ENCODE data around the gene ZBTB8B.
"Not testable (repeated sequence)": the region's sequence is repeated elsewhere in the genome, so short reads cannot be mapped to it uniquely, and the experiment has no call there.

The ZBTB8B gene

DNA sequence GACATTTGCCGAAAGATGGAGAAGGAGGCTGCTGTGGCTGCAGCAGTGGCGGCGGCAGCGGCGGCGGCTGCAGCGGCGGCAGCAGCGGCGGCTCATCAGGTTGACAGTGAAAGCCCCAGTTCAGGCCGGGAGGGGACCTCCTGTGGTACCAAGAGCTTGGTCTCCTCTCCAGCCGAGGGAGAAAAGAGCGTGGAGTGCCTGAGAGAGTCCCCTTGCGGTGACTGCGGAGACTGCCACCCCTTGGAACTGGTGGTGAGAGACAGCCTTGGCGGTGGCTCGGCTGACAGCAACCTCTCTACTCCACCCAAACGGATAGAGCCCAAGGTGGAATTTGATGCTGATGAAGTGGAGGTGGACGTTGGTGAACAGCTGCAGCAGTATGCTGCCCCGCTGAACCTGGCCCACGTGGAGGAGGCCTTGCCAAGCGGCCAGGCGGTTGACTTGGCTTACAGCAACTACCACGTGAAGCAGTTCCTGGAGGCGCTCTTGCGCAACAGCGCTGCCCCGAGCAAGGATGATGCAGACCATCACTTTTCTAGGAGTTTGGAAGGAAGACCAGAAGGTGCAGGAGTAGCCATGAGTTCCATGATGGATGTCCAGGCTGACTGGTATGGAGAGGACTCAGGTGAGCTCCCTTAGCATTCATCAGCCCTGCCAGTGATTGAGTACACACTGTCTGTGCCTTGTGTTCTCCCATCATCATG lies 6.3 kb downstream of the ZBTB8B start:
- no peak for DNase-seq

DNA sequence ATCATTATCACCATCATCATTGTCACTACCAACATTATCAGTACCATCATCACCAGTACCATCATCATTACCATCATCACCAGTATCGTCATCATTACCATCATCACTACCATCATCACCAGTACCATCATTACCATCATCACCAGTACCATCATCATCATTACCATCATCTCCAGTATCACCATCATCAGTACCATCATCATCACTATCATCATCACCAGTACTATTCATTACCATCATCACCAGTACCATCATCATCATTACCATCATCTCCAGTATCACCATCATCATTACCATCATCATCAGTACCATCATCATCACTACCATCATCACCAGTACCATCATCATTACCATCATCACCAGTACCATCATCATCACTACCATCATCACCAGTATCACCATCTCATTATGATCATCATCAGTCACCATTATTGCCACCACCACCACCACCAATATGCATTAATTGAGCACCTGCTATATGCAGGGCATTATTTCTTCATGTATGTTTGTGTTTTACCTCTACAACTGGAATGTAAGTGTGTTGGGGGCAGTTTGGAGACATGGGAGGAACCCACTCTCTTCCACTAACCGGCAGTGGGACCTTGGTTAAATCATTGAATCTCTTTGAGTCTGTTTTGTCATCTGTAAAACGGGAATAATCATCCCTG lies 7.0 kb downstream of the ZBTB8B start:
- no peak for DNase-seq

DNA sequence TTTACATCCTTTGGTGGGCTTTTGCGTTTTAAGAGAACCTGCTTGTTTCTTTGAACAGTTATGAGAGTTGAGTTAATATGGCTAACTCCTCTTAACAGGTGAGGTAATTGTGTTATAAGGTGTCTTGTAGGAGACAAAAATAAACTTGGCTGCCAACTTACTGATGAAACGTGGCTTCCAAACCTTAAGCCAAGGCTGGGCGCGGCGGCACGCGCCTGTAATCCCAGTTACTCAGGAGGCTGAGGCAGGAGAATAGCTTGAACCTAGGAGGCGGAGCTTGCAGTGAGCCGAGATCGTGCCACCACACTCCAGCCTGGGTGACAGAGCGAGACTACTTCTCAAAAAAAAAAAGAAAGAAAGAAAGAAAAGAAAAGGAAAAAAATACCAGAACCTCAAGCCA lies 8.1 kb downstream of the ZBTB8B start:
- not testable (repeated sequence) for DNase-seq

DNA sequence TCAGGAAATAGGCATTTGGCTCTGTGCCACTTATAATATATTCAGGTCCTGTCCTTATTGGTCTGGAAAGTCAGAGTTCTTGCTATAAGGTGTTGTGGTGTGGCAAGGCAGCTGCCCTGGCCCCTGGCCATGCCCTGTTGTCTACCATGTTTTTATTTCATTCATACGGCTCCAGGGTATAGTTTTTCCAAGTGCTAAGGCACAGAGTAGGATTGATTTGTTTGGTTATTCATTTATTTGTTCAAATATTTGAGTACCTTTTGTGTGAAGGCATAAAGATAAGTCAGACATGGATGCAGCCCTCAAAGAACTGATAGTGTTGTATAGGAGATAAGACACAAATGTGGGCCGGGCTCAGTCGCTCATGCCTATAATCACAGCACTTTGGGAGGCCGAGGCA lies 10.1 kb downstream of the ZBTB8B start:
- DNase-seq: no peak

DNA sequence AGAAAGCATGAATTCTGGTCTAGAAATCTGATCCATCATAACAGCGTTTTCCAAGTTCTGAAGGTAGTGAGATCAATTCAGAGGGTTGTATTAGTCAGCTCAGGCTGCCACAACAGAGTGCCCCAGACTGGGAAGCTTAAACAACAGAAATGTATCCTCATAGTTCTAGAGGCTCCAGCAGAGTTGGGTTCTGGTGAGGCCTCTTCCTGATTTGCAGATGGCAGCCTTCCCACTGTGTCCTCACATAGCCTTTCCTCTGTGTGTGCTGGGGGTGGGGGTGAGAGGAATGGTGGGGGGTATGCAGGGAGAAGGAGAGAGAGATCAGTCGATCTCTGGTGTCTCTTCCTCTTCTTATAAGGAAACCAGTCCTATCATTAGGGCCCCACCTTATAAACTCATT lies 15.1 kb downstream of the ZBTB8B start:
- DNase-seq: no peak

DNA sequence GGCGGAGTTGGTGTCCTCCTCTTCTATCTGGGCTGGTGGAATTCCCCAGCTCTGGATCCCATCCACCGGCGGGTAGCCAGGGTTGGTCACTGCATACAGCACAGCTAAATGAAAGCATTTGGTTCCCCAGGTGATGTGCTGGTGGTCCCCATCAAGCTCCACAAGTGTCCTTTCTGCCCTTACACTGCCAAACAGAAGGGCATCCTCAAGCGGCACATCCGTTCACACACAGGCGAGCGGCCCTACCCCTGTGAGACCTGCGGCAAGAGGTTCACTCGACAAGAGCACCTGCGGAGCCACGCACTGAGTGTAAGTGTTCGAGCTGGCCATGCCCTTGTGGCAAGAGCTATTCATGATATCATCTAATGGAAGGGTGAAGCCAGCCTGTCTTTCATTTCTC lies 15.9 kb downstream of the ZBTB8B start:
- no peak for DNase-seq

DNA sequence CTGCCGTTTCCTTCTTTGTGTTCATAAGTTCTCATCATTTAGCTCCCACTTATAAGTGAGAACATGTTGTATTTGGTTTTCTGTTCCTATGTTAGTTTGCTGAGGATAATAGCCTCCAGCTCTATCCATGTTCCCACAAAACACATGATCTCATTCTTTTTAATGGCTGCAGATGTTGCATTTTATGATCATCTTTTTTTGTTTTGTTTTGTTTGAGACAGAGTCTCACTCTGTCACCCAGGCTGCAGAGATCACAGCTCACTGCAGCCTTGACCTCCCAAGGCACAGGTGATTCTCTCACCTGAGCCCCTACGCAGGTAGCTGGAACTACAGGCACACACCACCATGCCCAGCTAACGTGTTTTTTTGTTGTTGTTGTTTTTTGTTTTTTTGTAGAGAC lies 16.9 kb downstream of the ZBTB8B start:
- DNase-seq: not testable (repeated sequence)

DNA sequence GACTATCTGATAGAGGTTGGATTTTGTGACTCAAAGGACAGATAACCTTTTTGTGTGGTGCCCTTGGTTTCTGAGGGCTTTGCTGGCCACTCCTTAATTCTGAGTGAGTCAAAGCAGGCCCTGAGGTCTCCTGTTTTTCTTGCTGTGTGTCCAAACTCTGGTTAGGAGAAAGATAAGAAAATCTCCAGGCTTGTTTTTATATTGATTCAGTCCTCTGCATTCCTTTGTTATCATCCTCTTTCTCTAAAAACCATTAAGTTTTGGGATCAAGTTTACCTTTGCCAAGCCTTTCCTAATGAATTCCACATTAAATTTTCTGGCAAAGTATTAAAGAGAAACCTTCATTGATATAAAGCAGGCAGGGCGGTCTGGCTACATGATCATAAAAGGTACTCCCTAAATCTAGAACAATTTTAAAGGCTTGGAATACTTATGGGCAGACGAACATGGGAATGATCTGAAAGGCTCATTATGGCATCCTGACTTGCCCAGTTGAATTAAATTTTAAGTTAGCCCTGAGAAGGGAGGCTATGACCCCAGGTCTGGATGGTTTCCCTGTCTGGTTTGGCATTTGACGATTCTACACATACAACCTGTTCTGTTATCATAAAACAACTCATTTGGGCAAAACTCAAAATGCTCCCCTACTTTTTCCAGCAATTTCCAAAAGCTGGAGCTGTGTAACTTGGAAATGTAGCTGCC lies 20.8 kb downstream of the ZBTB8B start:
- DNase-seq: no peak

DNA sequence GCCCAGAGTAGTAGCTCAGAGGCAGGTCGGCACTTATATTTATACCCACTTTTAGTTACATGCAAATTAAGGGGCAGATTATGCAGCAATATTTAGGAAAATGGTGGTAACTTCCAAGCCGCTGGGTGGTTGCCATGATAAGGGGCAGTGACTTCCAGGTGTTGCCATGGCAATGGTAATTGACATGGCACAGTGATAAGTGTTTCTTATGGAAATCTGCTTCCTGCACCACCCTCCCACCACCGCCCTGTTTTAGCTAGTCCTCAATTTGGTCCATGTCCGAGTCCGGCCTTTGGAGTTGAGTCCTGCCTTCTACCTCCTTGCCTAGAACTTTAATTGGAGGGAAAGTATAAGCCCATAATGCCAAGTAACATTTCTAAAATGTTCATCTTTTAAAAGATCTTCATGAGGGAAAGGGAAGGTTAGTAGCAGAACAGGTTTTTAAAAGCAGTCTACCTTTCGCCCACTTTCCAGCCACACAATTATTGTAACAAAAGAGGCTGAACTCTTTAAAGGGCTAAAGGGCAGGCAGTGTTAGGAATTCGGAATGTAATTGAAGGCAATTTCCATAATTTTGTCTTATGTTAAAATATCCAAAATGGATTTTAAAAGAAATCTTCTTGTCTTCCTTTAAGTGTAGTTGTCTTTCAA lies 21.7 kb downstream of the ZBTB8B start:
- DNase-seq: no peak

DNA sequence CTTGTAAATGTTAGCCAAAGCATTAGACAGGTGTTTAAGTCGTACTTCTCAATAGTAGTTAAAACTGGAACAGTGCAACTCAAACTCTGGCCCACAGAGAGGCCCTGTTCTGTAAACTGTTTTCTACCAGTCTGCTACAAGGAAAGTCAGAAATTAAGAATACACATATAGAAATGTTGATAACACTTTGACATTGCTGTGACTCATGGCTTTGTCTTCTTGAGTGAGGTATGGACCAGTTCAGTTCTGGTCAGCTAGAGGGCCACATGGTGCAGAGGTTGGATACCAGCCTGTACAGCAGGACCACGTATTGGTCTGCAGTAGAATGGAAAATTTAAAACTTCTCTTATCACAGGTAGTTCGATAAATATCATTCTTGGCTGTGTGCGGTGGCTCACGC lies 22.3 kb downstream of the ZBTB8B start:
- DNase-seq: no peak

DNA sequence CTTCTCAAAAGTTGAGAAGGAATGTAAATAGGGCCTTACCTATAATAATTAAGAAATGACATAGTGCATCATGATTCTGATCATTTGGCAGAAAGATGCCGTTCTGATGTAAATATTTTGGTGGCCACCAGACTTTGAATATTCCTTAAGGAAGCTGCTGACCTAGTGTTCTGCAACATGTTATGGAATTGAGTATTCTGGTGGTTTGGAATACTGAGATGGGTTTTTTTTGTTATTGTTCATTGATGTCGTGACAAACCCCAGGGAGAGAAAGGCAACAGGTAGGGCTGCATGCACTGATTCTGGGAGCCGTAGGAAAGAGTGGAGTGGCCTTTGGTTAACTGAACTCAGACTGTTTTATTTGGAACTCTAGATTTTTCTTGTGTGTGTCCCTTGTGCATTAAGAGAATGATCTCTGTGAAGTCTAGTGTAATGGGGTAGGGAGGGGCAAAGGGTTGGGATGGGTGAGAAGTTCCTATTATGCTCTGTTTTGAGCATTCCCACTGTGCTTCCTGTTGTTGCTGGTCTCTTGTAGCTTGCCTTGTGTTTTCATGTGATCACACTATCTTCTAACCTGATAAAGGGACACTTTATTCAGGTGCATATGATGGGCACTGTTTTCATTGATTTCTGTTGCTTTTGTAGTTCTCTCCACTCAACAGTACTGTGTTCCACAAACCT lies 25.0 kb downstream of the ZBTB8B start:
- DNase-seq: no peak

DNA sequence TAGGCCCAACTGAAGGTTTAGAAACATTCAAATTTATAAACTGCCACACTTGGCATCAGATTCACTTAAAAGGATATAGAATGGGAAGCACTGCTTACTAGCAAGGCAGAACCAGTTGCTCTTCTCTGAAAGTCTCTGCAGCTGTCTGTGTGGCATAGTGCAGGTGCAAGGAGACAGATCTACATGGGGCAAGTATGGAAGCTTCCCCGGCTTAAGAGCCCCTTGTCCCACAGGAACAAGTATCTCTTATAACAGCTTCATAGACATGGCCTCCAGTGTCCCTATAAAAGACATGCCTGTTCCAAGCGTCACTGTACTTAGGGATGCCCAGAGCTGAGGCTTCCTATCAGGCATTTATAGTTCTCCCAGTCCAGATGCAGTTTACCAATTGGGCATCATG lies 26.5 kb downstream of the ZBTB8B start:
- DNase-seq: no peak

DNA sequence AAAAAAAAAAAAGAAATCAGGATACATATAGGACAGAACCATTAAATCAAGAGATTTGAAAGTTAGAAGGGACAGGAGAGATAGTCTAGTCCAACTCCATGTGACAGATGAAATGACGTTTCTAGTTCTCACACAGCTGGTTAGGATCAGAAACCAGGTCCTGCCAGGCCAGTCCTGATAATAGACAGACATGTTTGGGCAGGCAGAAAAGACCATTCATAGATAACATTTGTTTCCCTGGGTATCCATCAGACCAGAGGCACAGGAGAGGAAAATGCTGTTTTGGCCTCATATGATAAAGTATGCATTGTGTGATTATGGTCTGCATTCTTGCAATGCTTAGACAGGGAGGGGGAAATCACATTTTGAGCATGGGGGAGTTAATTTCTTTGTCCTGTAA lies 29.3 kb downstream of the ZBTB8B start:
- no peak for DNase-seq

DNA sequence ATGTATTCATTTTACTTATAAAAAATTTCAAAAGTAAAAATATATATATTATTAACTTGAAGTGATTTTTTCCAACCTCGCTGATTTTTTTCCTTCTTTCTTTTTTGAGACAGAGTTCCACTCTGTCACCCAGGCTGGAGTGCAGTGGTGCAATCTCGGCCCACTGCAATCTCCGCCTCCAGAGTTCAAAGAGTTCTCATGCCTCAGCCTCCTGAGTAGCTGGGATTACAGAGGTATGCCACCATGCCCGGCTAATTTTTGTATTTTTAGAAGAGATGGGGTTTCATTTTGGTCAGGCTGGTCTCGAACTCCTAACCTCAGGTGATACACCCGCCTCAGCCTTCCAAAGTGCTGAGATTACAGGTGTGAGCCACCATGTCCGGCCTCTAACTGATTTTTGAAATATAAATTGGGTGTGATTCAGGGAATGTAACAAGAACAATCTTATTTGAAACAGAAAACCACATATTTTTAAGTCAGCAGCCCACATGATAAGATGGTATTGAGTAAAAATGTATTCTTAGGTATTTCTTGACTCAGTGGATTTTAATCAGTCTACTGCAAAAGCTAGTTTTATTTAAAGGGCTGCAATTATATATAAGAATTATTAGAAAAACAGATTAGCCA lies 30.0 kb downstream of the ZBTB8B start:
- no peak for DNase-seq

DNA sequence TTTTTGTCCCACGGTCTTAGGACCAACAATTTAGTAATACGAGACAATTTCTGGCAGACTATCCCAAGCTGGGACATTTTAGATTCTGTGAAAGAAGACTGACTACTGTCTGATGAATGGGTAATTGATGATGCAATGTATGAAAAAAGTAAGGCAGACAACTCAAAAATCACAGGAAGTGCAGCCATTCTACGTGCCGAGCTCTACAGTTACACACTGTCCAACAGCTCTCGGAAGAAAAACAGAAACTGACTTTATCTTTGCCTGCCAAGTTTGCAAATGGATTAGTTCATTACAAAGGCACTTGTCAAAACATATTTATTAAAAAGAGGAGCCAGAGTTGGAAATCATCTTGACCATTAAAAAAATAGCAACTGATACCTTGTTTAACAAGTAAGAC lies 31.3 kb downstream of the ZBTB8B start:
- DNase-seq: no peak

DNA sequence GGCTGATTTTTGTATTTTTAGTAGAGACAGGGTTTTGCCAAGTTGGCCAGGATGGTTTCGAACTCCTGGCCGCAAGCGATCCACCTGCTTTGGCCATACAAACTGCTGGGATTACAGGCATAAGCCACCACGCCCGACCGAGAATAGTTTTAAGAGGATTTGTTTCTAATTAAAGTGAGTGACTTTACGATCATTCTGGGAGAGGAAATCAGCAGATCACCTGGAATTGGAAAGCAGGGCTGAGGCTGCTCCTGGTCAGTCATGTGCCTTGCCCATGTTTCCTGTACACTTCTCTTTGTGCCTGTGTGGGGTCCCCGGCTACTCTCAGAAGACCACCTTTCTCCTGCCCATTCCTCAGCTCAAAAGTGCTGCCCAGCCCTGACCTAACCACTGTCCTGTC lies 33.9 kb downstream of the ZBTB8B start:
- DNase-seq: no peak

DNA sequence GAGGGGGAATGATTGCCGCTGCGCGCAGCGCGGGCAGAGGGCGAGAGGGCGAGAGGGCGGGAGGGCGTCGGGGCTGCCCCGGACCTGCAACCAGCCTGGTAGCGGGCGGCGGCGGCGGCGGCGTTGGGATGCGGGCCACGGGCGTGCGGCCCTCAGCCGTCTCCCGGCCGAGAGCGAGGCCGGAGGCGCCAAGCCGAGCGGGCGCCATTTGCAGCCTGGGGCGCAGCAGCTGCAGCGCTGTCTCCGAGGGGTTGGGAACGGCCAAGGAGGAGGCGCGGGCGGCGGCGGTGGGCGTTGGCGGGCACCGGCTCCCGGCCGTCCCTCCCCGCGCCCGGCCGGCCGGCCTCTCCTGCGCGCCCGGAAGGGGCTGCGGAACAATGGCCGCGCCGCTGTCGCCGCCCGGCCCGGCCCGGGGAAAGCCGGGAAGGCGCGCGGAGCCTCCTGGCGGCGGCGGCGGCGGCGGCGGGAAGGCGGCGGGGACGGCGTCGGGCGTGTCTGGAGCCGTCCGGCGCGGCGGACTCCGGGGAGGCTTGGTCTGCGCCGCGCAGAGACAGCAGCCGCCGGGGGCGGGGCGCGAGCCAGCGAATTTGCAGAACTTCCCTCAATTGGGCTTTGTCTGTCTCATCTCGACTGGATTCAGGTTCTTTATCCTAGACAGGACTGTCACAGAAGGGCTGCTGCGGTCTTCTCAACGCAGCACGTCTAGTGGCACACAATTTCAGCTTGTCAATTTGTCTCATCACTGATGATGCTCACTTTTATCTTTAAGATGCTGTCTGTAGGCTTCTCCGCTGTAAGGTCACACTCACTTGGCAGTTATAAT lies 35.7 kb downstream of the ZBTB8B start:
- DNase-seq: no peak

DNA sequence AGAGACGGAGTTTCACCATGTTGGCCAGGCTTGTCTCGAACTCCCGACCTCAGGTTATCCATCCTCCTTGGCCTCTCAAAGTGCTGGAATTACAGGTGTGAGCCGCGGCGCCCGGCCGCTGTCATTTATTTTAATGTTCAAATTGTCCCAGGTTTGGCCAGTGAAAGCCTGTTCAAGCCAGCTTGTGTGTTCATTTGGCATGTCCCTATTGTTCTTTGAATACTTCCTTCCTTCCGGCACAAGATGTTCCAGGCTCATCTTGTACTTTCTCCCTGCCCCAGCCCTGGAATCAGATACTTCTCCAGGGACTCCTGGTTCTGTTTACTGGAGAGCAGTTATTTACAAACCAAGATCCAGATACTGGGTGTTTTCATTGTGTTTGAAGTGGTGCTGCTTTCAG lies 37.0 kb downstream of the ZBTB8B start:
- no peak for DNase-seq

DNA sequence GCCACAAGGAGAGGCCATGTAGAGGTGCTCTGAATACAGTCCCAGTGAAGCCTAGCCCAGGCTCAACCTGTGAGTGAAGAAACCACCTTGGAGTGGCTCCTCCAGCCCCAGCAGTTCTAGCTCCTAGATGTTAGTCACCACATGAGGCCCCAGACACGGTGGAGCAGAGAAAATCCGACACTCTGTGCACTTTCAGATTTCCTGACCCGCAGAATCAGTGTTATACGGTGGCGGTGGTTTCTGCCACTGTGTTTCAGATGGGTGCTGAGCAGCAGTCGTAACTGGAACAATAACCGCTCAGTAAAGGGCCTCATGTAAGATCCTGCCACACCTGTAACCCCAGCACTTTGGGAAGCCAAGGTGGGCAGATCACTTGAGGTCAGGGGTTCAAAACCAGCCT lies 38.3 kb downstream of the ZBTB8B start:
- no peak for DNase-seq

DNA sequence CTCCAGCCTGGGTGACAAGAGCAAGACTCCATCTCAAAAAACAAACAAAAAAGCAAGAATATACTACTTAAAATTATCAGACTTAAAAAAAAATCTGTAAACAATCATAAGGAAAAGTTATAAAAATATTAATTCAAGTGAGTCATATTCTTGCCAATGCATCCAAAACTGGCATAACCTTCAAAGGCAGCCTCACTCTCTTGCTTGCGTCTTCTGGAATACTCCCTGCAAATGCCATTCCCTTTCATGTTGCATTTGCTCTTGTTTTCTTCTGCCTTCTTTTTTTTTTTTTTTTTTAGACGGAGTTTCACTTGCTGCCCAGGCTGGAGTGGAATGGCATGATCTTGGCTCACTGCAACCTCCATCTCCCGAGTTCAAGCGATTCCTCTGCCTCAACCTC lies 42.1 kb downstream of the ZBTB8B start:
- no peak for DNase-seq

DNA sequence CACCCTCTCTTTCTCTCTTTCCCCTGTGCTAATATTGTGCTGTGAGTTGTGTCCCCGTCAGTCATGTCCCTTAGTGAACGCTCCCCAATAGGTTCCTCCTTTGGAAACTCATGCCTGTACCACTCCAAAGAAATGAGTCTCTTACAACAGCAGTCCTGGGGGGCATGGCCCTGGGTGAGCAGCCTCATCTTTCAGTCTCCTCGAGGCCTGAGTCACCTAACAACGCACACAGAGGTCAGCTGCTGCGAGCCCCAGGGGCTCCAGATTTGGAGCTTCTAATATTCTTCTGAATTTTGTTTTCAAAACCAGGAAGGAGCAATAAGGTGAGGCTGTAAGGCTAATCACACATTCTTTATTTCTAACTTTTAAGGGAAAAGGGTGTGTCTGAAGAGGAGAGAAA lies 43.9 kb downstream of the ZBTB8B start:
- DNase-seq: no peak

DNA sequence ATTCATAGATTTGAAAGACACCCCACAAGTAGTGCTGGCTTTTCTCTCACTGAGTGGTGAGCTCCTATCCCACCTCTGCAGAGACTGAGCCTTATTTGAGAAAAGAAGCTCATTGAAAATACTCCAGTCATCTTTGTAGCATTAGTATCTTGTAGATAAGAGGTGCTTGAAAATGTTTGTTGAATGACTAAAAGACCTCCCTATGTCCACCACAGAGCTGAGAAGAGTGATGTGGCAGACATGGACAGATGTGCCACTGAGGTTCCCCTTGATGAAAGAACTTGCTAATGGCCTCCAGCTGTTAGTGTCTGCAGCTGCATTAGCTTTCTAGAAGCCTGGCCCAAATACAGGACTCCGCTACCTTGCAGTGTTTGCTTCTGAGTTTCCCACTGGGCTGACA lies 45.1 kb downstream of the ZBTB8B start:
- no peak for DNase-seq

Data from SIG-M5 (cell line).